CD4-positive, alpha-beta T cell (primary cell): ENCODE measurements around the gene GSTP1. TPM values are rescaled to one million over a fixed set of nuclear protein-coding genes. Genes with fewer than 3 reads are reported as not detected.

Source experiments
- ATAC-seq: fragments of 200-7000 bp; cut with Tn5 transposase; one replicate; pipeline ENCODE4 v1.10.0; 2022; ENCODE audit warnings: mild to moderate bottlenecking; ENCODE audit not compliant: poor library complexity
- CTCF ChIA-PET: fragments of 350-600 bp; sonication (Branson Sonifier 250); formaldehyde crosslinking; loops from one replicate; lab custom pipeline; 2021; ENCODE audit warnings: antibody characterized with exemption, inconsistent platforms; lab: Charles Lee
- POLR2A ChIA-PET: fragments of 350-600 bp; sonication (Branson Sonifier 250); formaldehyde crosslinking; loops from one replicate; lab custom pipeline; 2021; ENCODE audit warnings: antibody characterized with exemption, inconsistent platforms; lab: Charles Lee
- DNase-seq, 14 experiments: peaks; one replicate each; pipeline ENCODE4 v3.0.0-alpha.2; 2013 to 2020; ENCODE audit warnings: mixed read lengths in 2 of 14
- H3K27ac ChIP-seq, 2 donors: one replicate each; pipeline versions ENCODE4 v1.5.1 to v1.7.0; 2013; ENCODE audit warnings: low read length in 2 of 2, low read depth in 1 of 2, mild to moderate bottlenecking in 1 of 2
- H3K27me3 ChIP-seq, 2 experiments: 1 replicate in 1 of 2; 2 replicates in 1 of 2; pipeline versions ENCODE4 v1.6.1 to v1.7.0; 2013; ENCODE audit warnings: low read length in 2 of 2, control low read depth in 1 of 2, mild to moderate bottlenecking in 1 of 2, moderate library complexity in 1 of 2; ENCODE audit not compliant: insufficient read depth in 2 of 2, control insufficient read depth in 1 of 2
- H3K36me3 ChIP-seq: one replicate; pipeline ENCODE4 v1.6.1; 2013; ENCODE audit warnings: low read length, control low read depth; ENCODE audit not compliant: insufficient read depth
- H3K4me1 ChIP-seq: one replicate; pipeline ENCODE4 v1.6.1; 2013; ENCODE audit warnings: low read length, control low read depth; ENCODE audit not compliant: insufficient read depth
- H3K4me3 ChIP-seq: one replicate; pipeline ENCODE4 v1.5.1; 2013; ENCODE audit warnings: mild to moderate bottlenecking, low read length, moderate library complexity
- H3K9me3 ChIP-seq, 2 experiments: 1 replicate in 1 of 2; 2 replicates in 1 of 2; pipeline versions ENCODE4 v1.6.1 to v1.7.0; 2013; ENCODE audit warnings: low read length in 2 of 2, mild to moderate bottlenecking in 2 of 2, control low read depth in 1 of 2, moderate library complexity in 1 of 2; ENCODE audit not compliant: control insufficient read depth in 1 of 2, insufficient read depth in 1 of 2
- H3K27ac Mint-ChIP-seq: one replicate; pipeline ENCODE4 v1.8.0; 2020; ENCODE audit warnings: mixed read lengths
- H3K27me3 Mint-ChIP-seq: one replicate; pipeline ENCODE4 v1.8.0; 2021; ENCODE audit warnings: mixed read lengths
- H3K36me3 Mint-ChIP-seq: one replicate; pipeline ENCODE4 v1.8.0; 2021; ENCODE audit warnings: low read depth, mixed read lengths
- H3K4me1 Mint-ChIP-seq: one replicate; pipeline ENCODE4 v1.8.0; 2021; ENCODE audit warnings: low read depth, mixed read lengths
- H3K4me3 Mint-ChIP-seq: one replicate; pipeline ENCODE4 v1.8.0; 2020; ENCODE audit warnings: mild to moderate bottlenecking, mixed read lengths
- H3K9me3 Mint-ChIP-seq: one replicate; pipeline ENCODE4 v1.8.0; 2020; ENCODE audit warnings: mixed read lengths
- intact Hi-C, 2 experiments: fragments of 100-400 bp; cut with DNase I in 1 of 2; cut with micrococcal nuclease in 1 of 2; formaldehyde crosslinking; loops; one replicate each; pipeline versions ENCODE4 v1.15.1 to v1.9.0; 2023 to 2025; cut with DNase I, micrococcal nuclease
- total RNA-seq, 174 experiments: library from RNA in 2 of 174; stranded (reverse) in 2 of 174; gene quantifications; one replicate each; pipeline ENCODE4 v1.2.3 and lab custom pipeline; 2021 to 2026
- TF ChIP-seq, protein P1 (sequence below): fragments of 200-600 bp; IDR thresholded peaks from one replicate; pipeline ENCODE4 v1.8.0; 2022; ENCODE audit warnings: antibody characterized with exemption, mild to moderate bottlenecking

The GSTP1 gene
- total RNA-seq, 2 experiments from 2014 or later, result 60.1 to 62.8 TPM

DNA sequence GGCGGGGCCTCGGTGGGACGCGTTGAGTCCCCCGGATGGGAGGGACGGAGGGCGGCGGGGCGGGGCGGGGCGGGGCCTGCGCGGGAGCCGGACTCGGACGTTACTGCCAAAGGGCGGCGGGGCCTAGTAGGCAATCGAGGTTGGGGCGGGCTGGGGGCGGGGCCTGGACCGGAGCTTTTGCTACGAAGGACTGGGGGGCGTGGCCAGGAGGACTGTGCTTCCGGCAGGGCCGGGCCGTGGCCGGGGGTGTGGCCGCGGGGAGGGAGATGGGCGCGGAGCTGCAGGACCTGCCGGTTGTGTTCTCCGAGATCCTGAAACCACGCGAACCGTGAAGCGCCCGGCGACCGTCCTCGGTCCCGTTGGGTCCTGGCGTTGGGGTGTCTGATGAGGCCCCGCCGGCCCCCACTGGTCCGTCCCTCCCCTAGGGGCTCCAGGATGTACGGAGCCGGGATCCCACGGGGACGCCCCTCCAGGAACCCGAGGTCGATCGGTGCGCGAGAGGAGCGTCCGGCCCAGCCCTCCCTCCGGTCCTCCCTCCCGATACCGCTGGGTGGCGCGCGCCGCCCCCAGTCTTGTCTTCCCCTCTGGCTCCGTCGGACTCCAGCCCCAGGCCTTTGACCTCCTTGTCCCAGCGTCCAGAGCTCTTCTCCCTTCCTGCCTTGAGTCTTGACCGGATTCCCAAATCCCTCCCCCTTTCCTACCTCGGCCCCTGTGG lies 46.8 kb downstream of the GSTP1 start:
- peak overlapping the region; percentile 94 for H3K4me3 Mint-ChIP-seq
- peak overlapping the region; percentile 61 to 92 for H3K27ac ChIP-seq
- H3K9me3 Mint-ChIP-seq, result no peaks in the 10 kb centered on the region
- H3K27me3 ChIP-seq, result no peaks in the 10 kb centered on the region
- no peaks in the 10 kb centered on the region for H3K9me3 ChIP-seq
- CTCF ChIA-PET, result interaction anchor here (1.1 to 3.7 kb wide), 11 partner anchors 8 to 390 kb away, joined by 3 to 38 read pairs (median 7); partner anchors contain the start of genes GSTP1 and TBX10
- POLR2A ChIA-PET, result interaction anchor here (1.1 to 4.5 kb wide), 9 partner anchors 10 to 279 kb away, joined by 3 to 51 read pairs (median 11); partner anchors contain the start of genes ACY3, GSTP1 and POLD4
- no peaks in the 10 kb centered on the region for H3K27me3 Mint-ChIP-seq
- ATAC-seq (peak; percentile 64), DNase-seq (peak; percentile 86 to 99 (median 94))
- TF ChIP-seq, protein P1, sequence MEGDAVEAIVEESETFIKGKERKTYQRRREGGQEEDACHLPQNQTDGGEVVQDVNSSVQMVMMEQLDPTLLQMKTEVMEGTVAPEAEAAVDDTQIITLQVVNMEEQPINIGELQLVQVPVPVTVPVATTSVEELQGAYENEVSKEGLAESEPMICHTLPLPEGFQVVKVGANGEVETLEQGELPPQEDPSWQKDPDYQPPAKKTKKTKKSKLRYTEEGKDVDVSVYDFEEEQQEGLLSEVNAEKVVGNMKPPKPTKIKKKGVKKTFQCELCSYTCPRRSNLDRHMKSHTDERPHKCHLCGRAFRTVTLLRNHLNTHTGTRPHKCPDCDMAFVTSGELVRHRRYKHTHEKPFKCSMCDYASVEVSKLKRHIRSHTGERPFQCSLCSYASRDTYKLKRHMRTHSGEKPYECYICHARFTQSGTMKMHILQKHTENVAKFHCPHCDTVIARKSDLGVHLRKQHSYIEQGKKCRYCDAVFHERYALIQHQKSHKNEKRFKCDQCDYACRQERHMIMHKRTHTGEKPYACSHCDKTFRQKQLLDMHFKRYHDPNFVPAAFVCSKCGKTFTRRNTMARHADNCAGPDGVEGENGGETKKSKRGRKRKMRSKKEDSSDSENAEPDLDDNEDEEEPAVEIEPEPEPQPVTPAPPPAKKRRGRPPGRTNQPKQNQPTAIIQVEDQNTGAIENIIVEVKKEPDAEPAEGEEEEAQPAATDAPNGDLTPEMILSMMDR, result peak; percentile 77
- H3K27ac Mint-ChIP-seq, result peak overlapping the region; percentile 89
- H3K36me3 Mint-ChIP-seq, result no peaks in the 10 kb centered on the region
- H3K4me3 ChIP-seq, result peak overlapping the region; percentile 90
- H3K36me3 ChIP-seq, result no peaks in the 10 kb centered on the region
- H3K4me1 ChIP-seq, result peaks cover 22% of the 10 kb centered on the region
- peaks cover 6% of the 10 kb centered on the region for H3K4me1 Mint-ChIP-seq
- intact Hi-C loops, result loop anchor here (1.0 to 2.0 kb wide), 2 partner anchors 18 to 174 kb away; no protein-coding TSS in a partner anchor

- Mint-ChIP-seq H3K9me3 (no peaks in the 10 kb centered on the region), H3K4me1 (peaks cover 6% of the 10 kb centered on the region), H3K4me3 (peak overlapping the region; percentile 94), H3K36me3 (no peaks in the 10 kb centered on the region), H3K27ac (peak overlapping the region; percentile 89), H3K27me3 (no peaks in the 10 kb centered on the region)
- peak in 1 of 14 experiments; percentile 38 for DNase-seq
- Histone ChIP-seq H3K36me3 (no peaks in the 10 kb centered on the region), H3K27ac (peak overlapping the region; percentile 61 to 92), H3K4me1 (peaks cover 22% of the 10 kb centered on the region), H3K4me3 (peak overlapping the region; percentile 90), H3K27me3 (no peaks in the 10 kb centered on the region), H3K9me3 (no peaks in the 10 kb centered on the region)
- no peak for ATAC-seq
- ChIA-PET POLR2A (interaction anchor here (1.4 to 4.5 kb wide), 7 partner anchors 9 to 47 kb away, joined by 4 to 51 read pairs (median 16); partner anchors contain the start of genes ACY3 and GSTP1), CTCF (interaction anchor here (3.1 to 3.7 kb wide), 3 partner anchors 17 to 28 kb away, joined by 15 to 38 read pairs (median 28); no protein-coding TSS in a partner anchor)
- TF ChIP-seq, protein P1, result peak; percentile 55
- intact Hi-C loops, result loop anchor here (1.0 to 2.0 kb wide), 2 partner anchors 17 to 174 kb away; no protein-coding TSS in a partner anchor
Observed at GRCh38 chr11:67630943-67631331, 47.3 kb downstream of the GSTP1 start.

DNA sequence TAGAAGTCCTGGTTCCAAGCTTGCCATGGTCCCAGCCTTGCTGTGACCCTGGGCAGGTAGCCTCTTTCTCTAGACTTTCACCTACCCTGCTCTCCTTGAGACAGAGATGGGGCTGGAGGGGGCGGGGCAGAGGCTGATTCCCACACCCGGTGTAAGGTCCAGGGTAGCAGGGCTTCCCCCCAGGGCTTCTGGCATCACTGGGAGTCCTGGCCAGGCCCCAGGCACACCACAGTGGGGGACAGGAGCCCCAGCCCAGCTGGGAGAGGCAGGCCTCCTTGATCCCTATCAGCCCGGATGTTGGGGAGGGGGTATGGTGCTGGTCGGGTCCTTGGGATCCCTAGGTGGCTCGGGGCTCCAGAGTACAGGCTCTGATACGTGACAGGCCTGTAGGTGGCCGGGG lies 47.8 kb downstream of the GSTP1 start:
- ATAC-seq (no peak), DNase-seq (peak in 2 of 14 experiments; percentile 33 to 37)
- ChIA-PET CTCF (interaction anchor here (3.1 to 3.7 kb wide), 2 partner anchors 17 to 28 kb away, joined by 28 to 38 read pairs; no protein-coding TSS in a partner anchor), POLR2A (interaction anchor here (3.0 to 4.5 kb wide), 2 partner anchors 17 to 48 kb away, joined by 16 to 27 read pairs; partner anchors contain the start of gene GSTP1)
- TF ChIP-seq, protein P1, result no peak
- Histone ChIP-seq H3K27me3 (no peaks in the 10 kb centered on the region), H3K4me1 (peaks cover 22% of the 10 kb centered on the region), H3K9me3 (no peaks in the 10 kb centered on the region), H3K4me3 (no peak overlapping the region), H3K36me3 (no peaks in the 10 kb centered on the region), H3K27ac (no peak overlapping the region)
- H3K9me3 Mint-ChIP-seq, result no peaks in the 10 kb centered on the region
- H3K36me3 Mint-ChIP-seq, result no peaks in the 10 kb centered on the region
- H3K4me3 Mint-ChIP-seq, result peak overlapping the region; percentile 94
- no peaks in the 10 kb centered on the region for H3K27me3 Mint-ChIP-seq
- peak overlapping the region; percentile 89 for H3K27ac Mint-ChIP-seq
- intact Hi-C loops, result loop anchor here in 1 of 2 experiments (2.0 kb wide), 1 partner anchor 173 kb away; no protein-coding TSS in a partner anchor
- H3K4me1 Mint-ChIP-seq, result peaks cover 6% of the 10 kb centered on the region
